HepG2 (cell line): ENCODE data around the gene SHLD1. TPM values are rescaled to one million over a fixed set of nuclear protein-coding genes. Genes with fewer than 3 reads are reported as not detected.

Experiments used
- ATAC-seq: fragments of 200-7000 bp; cut with Tn5 transposase; 3 replicates; pipeline ENCODE4 v1.9.1; 2020; ENCODE audit warnings: mild to moderate bottlenecking, moderate library complexity
- BruUV-seq: library from RNA; stranded (reverse); fragments of 400-500 nt; replicated peaks from 2 replicates; lab custom pipeline; 2021; lab: Mats Ljungman, UMichigan
- CTCF ChIA-PET: fragments of 300-600 bp; formaldehyde crosslinking; extraction: SDS; loops from one replicate; lab custom pipeline; 2021; ENCODE audit warnings: low total read pairs, inconsistent platforms, low intra/inter-chr PET ratio; lab: Yijun Ruan, JAX
- POLR2A ChIA-PET: fragments of 350-600 bp; sonication (Branson Sonifier 250); formaldehyde crosslinking; loops from one replicate; lab custom pipeline; 2020; ENCODE audit warnings: antibody characterized with exemption, inconsistent platforms; lab: Yijun Ruan, JAX
- DNase-seq: peaks from one replicate; pipeline ENCODE4 v3.0.0-alpha.2; 2015; ENCODE audit warnings: low spot score
- FAIRE-seq: peaks from 3 replicates; lab custom pipeline; 2011; peaks lifted over from hg19 to GRCh38; lab: Jason Lieb, UNC
- H2AFZ ChIP-seq: one replicate; pipeline ENCODE4 v1.6.1; 2011; ENCODE audit warnings: low read length, inconsistent platforms
- H3K27ac ChIP-seq: fragments of 300-600 bp; 3 replicates; pipeline ENCODE4 v1.8.0; 2011; ENCODE audit warnings: mixed run types, mild to moderate bottlenecking, mixed read lengths, low read length, inconsistent platforms; ENCODE audit not compliant: insufficient read depth; ENCODE audit errors: extremely low read length
- H3K27me3 ChIP-seq, 2 experiments: fragments of 200-600 bp in 1 of 2; 2 replicates in 1 of 2; 3 replicates in 1 of 2; pipeline versions ENCODE4 v1.6.0 to v1.8.0; 2011; ENCODE audit warnings: low read length in 2 of 2, mild to moderate bottlenecking in 2 of 2, moderate library complexity in 2 of 2, inconsistent platforms in 1 of 2; ENCODE audit not compliant: insufficient read depth in 2 of 2, control insufficient read depth in 1 of 2
- H3K36me3 ChIP-seq, 2 experiments: fragments of 200-600 bp in 1 of 2; replicated peaks in 1 of 2; 2 replicates in 1 of 2; 3 replicates in 1 of 2; pipeline versions ENCODE4 v1.5.1 to v1.8.0; 2011; ENCODE audit warnings: low read length in 2 of 2, inconsistent platforms in 1 of 2; ENCODE audit not compliant: insufficient read depth in 2 of 2, control insufficient read depth in 1 of 2
- H3K4me1 ChIP-seq: 2 replicates; pipeline ENCODE4 v1.5.1; 2012; ENCODE audit warnings: low read length, inconsistent platforms; ENCODE audit not compliant: insufficient read depth
- H3K4me2 ChIP-seq: 2 replicates; pipeline ENCODE4 v1.6.0; 2011; ENCODE audit warnings: low read depth, low read length, inconsistent platforms
- H3K4me3 ChIP-seq, 3 experiments: fragments of 200-600 bp in 1 of 3; sonication (generic), shearing (Covaris generic) in 1 of 3; replicated peaks in 1 of 3; 2 replicates each; pipeline ENCODE4 v1.5.1; 2011 to 2016; ENCODE audit warnings: low read length in 3 of 3, inconsistent platforms in 2 of 3, low read depth in 2 of 3, mild to moderate bottlenecking in 2 of 3, control low read depth in 1 of 3, mixed read lengths in 1 of 3; ENCODE audit not compliant: insufficient read depth in 1 of 3
- H3K79me2 ChIP-seq: one replicate; pipeline ENCODE4 v1.6.1; 2011; ENCODE audit warnings: low read length, inconsistent platforms; ENCODE audit not compliant: insufficient read depth
- H3K9ac ChIP-seq: 2 replicates; pipeline ENCODE4 v1.6.0; 2011; ENCODE audit warnings: mild to moderate bottlenecking, low read depth, low read length, inconsistent platforms; ENCODE audit not compliant: insufficient read depth
- H3K9me3 ChIP-seq: 2 replicates; pipeline ENCODE4 v1.5.1; 2012; ENCODE audit warnings: mild to moderate bottlenecking, low read length
- H4K20me1 ChIP-seq: 2 replicates; pipeline ENCODE4 v1.6.0; 2011; ENCODE audit warnings: inconsistent platforms, mild to moderate bottlenecking, low read length, moderate library complexity; ENCODE audit not compliant: insufficient read depth
- CREM ChIP-seq, 2 experiments: sonication (generic) in 1 of 2; formaldehyde crosslinking in 1 of 2; IDR thresholded peaks; 2 replicates each; pipeline versions ENCODE4 v1.4.0 to v1.6.1; 2016 to 2020; ENCODE audit warnings: antibody characterized with exemption in 1 of 2, mild to moderate bottlenecking in 1 of 2, missing genetic modification reagents in 1 of 2
- PPARG ChIP-seq: conservative IDR thresholded peaks from 2 replicates; pipeline ENCODE4 v1.6.1; 2016; ENCODE audit warnings: missing biosample characterization, missing genetic modification reagents
- REL ChIP-seq: sonication (generic); formaldehyde crosslinking; conservative IDR thresholded peaks from 2 replicates; pipeline ENCODE4 v1.8.0; 2022; ENCODE audit warnings: mild to moderate bottlenecking, missing genetic modification reagents, moderate library complexity
- SNAI1 ChIP-seq: sonication (generic); formaldehyde crosslinking; IDR thresholded peaks from 2 replicates; pipeline ENCODE4 v1.5.0; 2020; ENCODE audit warnings: mild to moderate bottlenecking, missing genetic modification reagents, borderline replicate concordance
- TAF1 ChIP-seq: sonication (generic); formaldehyde crosslinking; IDR thresholded peaks from 2 replicates; pipeline ENCODE4 v1.4.0; 2020; ENCODE audit warnings: missing genetic modification reagents
- ZNF17 ChIP-seq: sonication (generic); formaldehyde crosslinking; IDR thresholded peaks from 2 replicates; pipeline ENCODE4 v1.5.0; 2020; ENCODE audit warnings: mild to moderate bottlenecking, missing genetic modification reagents
- ZNF562 ChIP-seq: sonication (generic); formaldehyde crosslinking; IDR thresholded peaks from 2 replicates; pipeline ENCODE4 v1.8.0; 2022; ENCODE audit warnings: missing genetic modification reagents, borderline replicate concordance
- WGBS: methylation state at CpG from one replicate; pipeline ENCODE4 v1.1.6; 2017; ENCODE audit warnings: low lambda C conversion rate; 5-methylcytosine and 5-hydroxymethylcytosine counted together
- in situ Hi-C: cut with HindIII; loops from 2 replicates; pipeline ENCODE4 v1.10.0; 2017; ENCODE audit warnings: low pct_unique_long_range_greater_than_20kb; ENCODE audit not compliant: extremely low pct_ligation_motif_present
- intact Hi-C: fragments of 100-400 bp; cut with micrococcal nuclease; formaldehyde crosslinking; loops from one replicate; pipeline ENCODE4 v1.10.0; 2022; ENCODE audit not compliant: unreplicated experiment
- polyA plus RNA-seq, 8 experiments: library from polyadenylated mRNA; depleted of rRNA in 3 of 8; stranded (reverse) in 7 of 8; unstranded in 1 of 8; fragments of >200 nt; fragmentation: Illumina TruSeq in 4 of 8; extraction: Trizol in 4 of 8; gene quantifications; 2 replicates each; pipeline versions ENCODE4 v1.2.1 to v1.2.3, GENCODE V29; 2011 to 2016; ENCODE audit warnings: low read depth in 4 of 8, missing spikeins in 1 of 8, mixed read lengths in 1 of 8; ENCODE audit not compliant: insufficient read depth in 1 of 8
- total RNA-seq, 5 experiments: library from RNA; depleted of rRNA; stranded (reverse); fragments of >200 nt; fragmentation: Illumina TruSeq; extraction: Trizol; gene quantifications; 2 replicates each; pipeline ENCODE4 v1.2.3, GENCODE V29; 2016; ENCODE audit warnings: low read depth in 1 of 5
- TF ChIP-seq, protein P1 (sequence below): sonication (generic); formaldehyde crosslinking; IDR thresholded peaks from 2 replicates; pipeline ENCODE4 v1.5.0; 2020; ENCODE audit warnings: mild to moderate bottlenecking, missing genetic modification reagents, borderline replicate concordance

Gene SHLD1
- total and polyA plus RNA-seq, 2 of the 13 experiments (the other 11 are each of a cell fraction or from before 2014, with no cell fraction given): 8.9 to 10.0 TPM

DNA sequence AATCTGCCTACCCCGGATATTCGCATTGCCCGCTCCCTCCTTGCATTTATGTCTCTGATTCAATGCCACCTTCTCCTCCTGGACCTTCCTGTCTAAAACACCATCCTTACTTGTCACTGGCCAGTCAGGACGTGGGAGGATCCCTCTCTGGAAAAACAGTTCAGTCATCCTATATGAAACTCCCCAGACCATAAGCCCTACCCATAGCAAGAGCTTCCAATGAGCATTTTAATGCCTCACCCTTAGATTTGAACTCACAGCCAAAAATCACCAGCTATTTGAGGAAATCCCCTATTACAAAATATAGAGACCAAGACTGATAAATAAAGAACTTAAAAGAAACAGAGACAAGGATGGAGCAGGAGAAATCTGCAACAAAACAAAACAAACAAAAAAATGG is 86.4 kb downstream of the SHLD1 start:
- no peak for DNase-seq
- no peak for FAIRE-seq
- no peaks in the 10 kb centered on the region for H4K20me1 ChIP-seq
- ChIA-PET CTCF (no interaction called here), POLR2A (interaction anchor here (1.4 kb wide), 1 partner anchor 32 kb away, joined by 5 read pairs; no protein-coding TSS in a partner anchor)
- no peaks in the 10 kb centered on the region for H3K36me3 ChIP-seq
- TF ChIP-seq PPARG (CRISPR knock-in tag): no peak
- no peak for TF ChIP-seq CREM (IDR thresholded peaks at IDR 0.05)
- TF ChIP-seq CREM (CRISPR knock-in tag; IDR thresholded peaks at IDR 0.05): 0 out of 2 replicates have a peak, but pooled peaks have one; percentile 21
- WGBS: 95% methylated on average over 4 of the region's 4 CpGs
- H3K9me3 ChIP-seq: peaks cover 4% of the 10 kb centered on the region; the same call in 1 of the 2 replicates
- H3K4me3 ChIP-seq: no peak overlapping the region
- H3K9ac ChIP-seq: no peak overlapping the region
- no peaks in the 10 kb centered on the region for H3K79me2 ChIP-seq
- intact Hi-C loops (no loop called here), in situ Hi-C loops (no loop called here)
- H3K4me2 ChIP-seq: no peak overlapping the region
- ATAC-seq: no peak
- no peak overlapping the region for H2AFZ ChIP-seq
- no peaks in the 10 kb centered on the region for H3K27me3 ChIP-seq
- H3K27ac ChIP-seq: no peak overlapping the region
- H3K4me1 ChIP-seq: peaks cover 48% of the 10 kb centered on the region
- BruUV-seq: no TSS peak

- BruUV-seq: no TSS peak
- TF ChIP-seq REL: no peak
- no peak for TF ChIP-seq SNAI1 (CRISPR knock-in tag)
- no peak for TF ChIP-seq ZNF562 (CRISPR knock-in tag)
- TF ChIP-seq, protein P1, sequence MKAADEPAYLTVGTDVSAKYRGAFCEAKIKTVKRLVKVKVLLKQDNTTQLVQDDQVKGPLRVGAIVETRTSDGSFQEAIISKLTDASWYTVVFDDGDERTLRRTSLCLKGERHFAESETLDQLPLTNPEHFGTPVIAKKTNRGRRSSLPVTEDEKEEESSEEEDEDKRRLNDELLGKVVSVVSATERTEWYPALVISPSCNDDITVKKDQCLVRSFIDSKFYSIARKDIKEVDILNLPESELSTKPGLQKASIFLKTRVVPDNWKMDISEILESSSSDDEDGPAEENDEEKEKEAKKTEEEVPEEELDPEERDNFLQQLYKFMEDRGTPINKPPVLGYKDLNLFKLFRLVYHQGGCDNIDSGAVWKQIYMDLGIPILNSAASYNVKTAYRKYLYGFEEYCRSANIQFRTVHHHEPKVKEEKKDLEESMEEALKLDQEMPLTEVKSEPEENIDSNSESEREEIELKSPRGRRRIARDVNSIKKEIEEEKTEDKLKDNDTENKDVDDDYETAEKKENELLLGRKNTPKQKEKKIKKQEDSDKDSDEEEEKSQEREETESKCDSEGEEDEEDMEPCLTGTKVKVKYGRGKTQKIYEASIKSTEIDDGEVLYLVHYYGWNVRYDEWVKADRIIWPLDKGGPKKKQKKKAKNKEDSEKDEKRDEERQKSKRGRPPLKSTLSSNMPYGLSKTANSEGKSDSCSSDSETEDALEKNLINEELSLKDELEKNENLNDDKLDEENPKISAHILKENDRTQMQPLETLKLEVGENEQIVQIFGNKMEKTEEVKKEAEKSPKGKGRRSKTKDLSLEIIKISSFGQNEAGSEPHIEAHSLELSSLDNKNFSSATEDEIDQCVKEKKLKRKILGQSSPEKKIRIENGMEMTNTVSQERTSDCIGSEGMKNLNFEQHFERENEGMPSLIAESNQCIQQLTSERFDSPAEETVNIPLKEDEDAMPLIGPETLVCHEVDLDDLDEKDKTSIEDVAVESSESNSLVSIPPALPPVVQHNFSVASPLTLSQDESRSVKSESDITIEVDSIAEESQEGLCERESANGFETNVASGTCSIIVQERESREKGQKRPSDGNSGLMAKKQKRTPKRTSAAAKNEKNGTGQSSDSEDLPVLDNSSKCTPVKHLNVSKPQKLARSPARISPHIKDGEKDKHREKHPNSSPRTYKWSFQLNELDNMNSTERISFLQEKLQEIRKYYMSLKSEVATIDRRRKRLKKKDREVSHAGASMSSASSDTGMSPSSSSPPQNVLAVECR (CRISPR knock-in tag): no peak
- no peak for TF ChIP-seq TAF1 (CRISPR knock-in tag)
- TF ChIP-seq ZNF17 (CRISPR knock-in tag): no peak
Measured at GRCh38 chr20:5840411-5841002, 90.3 kb downstream of the SHLD1 start.

More at GRCh38 chr20:5840411-5841002, 90.3 kb downstream of the SHLD1 start:
- Histone ChIP-seq H3K4me3 (no peak overlapping the region), H2AFZ (no peak overlapping the region), H3K9me3 (no peaks in the 10 kb centered on the region), H3K4me2 (no peak overlapping the region), H3K27ac (no peak overlapping the region), H3K79me2 (no peaks in the 10 kb centered on the region), H3K4me1 (peaks cover 23% of the 10 kb centered on the region), H3K36me3 (no peaks in the 10 kb centered on the region), H3K27me3 (no peaks in the 10 kb centered on the region), H4K20me1 (no peaks in the 10 kb centered on the region), H3K9ac (no peak overlapping the region)
- intact Hi-C loops (no loop called here), in situ Hi-C loops (no loop called here)
- no peak for FAIRE-seq
- no peak for DNase-seq
- ChIA-PET CTCF (no interaction called here), POLR2A (no interaction called here)
- no peak for ATAC-seq
- WGBS: 90% methylated on average over 5 of the region's 5 CpGs
